Mesothelial cell of epicardium (in vitro differentiated cells): ENCODE data around the gene CHURC1. TPM values are rescaled to one million over a fixed set of nuclear protein-coding genes. Genes with fewer than 3 reads are reported as not detected.
A peak's percentile ranks its signal among the peaks of the same experiment; 100 is the strongest.

Experiments used
- DNase-seq, 2 experiments: peaks; one replicate each; pipeline ENCODE4 v3.0.0; 2021; ENCODE audit warnings: low spot score in 2 of 2; ENCODE audit not compliant: unreplicated experiment in 2 of 2
- H3K27ac Mint-ChIP-seq: 2 replicates; pipeline ENCODE4 v1.8.0; 2021; ENCODE audit warnings: mixed read lengths
- H3K27me3 Mint-ChIP-seq: 2 replicates; pipeline ENCODE4 v1.8.0; 2021; ENCODE audit warnings: low read depth, mixed read lengths
- H3K36me3 Mint-ChIP-seq: 2 replicates; pipeline ENCODE4 v1.8.0; 2021; ENCODE audit warnings: mixed read lengths
- H3K4me1 Mint-ChIP-seq: 2 replicates; pipeline ENCODE4 v1.8.0; 2021; ENCODE audit warnings: mixed read lengths
- H3K4me3 Mint-ChIP-seq: 2 replicates; pipeline ENCODE4 v1.8.0; 2021; ENCODE audit warnings: mild to moderate bottlenecking, moderate library complexity, mixed read lengths
- H3K9me3 Mint-ChIP-seq: 2 replicates; pipeline ENCODE4 v1.8.0; 2021; ENCODE audit warnings: mixed read lengths
- total RNA-seq: library from RNA; stranded (reverse); gene quantifications from 3 replicates; pipeline ENCODE4 v1.2.1, GENCODE V29; 2021
- TF ChIP-seq, protein P1 (sequence below): fragments of 200-600 bp; sonication (generic); IDR thresholded peaks from one replicate; pipeline ENCODE4 v1.5.0; 2021; ENCODE audit warnings: antibody characterized with exemption; ENCODE audit not compliant: unreplicated experiment

Gene CHURC1
- total RNA-seq, 1 donor from 2014 or later: 45.8 TPM

DNA sequence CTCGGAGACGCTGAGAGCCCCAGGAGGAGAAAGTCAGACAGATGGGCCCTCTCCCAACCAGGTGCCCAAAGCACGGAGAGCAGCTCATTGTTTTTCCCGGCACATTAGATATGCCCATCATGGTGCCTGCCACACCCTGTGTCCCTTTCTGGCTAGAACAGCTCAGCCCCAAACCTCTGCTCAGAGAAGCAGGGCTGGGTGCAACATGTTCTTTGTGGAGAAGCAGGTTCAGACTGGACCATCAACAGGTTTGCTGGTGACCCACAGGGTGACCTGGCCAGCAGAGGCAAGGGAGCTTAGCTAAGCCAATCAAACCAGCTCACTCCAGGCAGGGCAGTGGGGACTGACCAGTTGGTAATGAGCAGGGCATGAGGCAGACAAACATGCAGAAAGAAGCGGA is 44.5 kb downstream of the CHURC1 start:
- TF ChIP-seq, protein P1, sequence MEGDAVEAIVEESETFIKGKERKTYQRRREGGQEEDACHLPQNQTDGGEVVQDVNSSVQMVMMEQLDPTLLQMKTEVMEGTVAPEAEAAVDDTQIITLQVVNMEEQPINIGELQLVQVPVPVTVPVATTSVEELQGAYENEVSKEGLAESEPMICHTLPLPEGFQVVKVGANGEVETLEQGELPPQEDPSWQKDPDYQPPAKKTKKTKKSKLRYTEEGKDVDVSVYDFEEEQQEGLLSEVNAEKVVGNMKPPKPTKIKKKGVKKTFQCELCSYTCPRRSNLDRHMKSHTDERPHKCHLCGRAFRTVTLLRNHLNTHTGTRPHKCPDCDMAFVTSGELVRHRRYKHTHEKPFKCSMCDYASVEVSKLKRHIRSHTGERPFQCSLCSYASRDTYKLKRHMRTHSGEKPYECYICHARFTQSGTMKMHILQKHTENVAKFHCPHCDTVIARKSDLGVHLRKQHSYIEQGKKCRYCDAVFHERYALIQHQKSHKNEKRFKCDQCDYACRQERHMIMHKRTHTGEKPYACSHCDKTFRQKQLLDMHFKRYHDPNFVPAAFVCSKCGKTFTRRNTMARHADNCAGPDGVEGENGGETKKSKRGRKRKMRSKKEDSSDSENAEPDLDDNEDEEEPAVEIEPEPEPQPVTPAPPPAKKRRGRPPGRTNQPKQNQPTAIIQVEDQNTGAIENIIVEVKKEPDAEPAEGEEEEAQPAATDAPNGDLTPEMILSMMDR: no peak
- no peaks in the 10 kb centered on the region for H3K9me3 Mint-ChIP-seq
- H3K4me3 Mint-ChIP-seq: no peak overlapping the region
- H3K4me1 Mint-ChIP-seq: no peaks in the 10 kb centered on the region
- no peak for DNase-seq
- no peaks in the 10 kb centered on the region for H3K27me3 Mint-ChIP-seq
- H3K36me3 Mint-ChIP-seq: peaks cover 10% of the 10 kb centered on the region
- no peak overlapping the region for H3K27ac Mint-ChIP-seq

DNA sequence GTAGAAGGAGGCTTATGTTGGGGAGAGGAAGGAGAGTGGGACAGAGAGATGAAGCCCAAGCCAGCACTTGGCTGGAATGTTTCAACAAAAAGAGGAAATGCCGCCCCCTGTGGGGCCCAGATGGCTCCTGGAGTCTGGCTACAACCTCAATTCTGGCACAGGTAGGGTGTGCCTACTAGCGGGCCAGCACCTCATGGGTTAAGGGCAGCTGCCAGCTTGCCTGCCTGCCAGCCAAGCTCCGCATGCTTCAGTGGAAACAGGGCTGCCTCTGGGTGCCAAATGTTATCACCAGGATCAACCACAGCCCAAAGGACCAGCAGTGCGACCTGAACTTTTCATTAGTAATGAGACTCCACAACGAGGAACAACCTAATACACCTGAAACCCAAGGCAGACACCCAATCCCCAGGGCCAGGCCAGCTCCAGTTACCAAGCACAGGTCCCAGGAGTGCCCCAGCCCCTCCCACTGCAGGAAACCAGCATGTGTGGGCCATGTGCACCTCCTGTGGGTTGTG is 46.6 kb downstream of the CHURC1 start:
- TF ChIP-seq, protein P1: no peak
- Mint-ChIP-seq H3K36me3 (peaks cover 7% of the 10 kb centered on the region), H3K4me3 (no peak overlapping the region), H3K27ac (no peak overlapping the region), H3K27me3 (no peaks in the 10 kb centered on the region), H3K4me1 (peaks cover 3% of the 10 kb centered on the region), H3K9me3 (no peaks in the 10 kb centered on the region)
- no peak for DNase-seq

DNA sequence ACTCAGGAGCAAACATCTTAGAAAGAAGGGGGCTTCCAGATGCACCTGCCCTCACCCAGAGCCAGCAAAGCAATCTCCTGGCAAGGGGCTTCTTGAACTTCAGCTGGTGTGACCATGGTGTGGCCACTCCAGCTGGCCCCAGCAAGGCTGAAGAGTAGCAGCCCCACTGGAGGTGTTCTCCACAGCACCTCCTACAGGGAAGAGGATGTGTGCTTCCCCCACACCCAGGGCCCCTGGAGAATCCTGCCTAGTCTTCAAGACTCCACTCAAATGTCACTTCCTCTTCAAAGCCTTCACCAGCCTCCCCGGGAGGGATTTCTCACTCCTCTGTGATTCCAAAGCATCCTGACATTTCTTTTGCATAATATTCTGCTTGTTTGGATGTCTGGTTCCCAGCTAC is 49.4 kb downstream of the CHURC1 start:
- Mint-ChIP-seq H3K4me3 (no peak overlapping the region), H3K4me1 (peaks cover 15% of the 10 kb centered on the region), H3K27me3 (no peaks in the 10 kb centered on the region), H3K9me3 (no peaks in the 10 kb centered on the region), H3K36me3 (peaks cover 3% of the 10 kb centered on the region), H3K27ac (no peak overlapping the region)
- no peak for DNase-seq
- TF ChIP-seq, protein P1: no peak

DNA sequence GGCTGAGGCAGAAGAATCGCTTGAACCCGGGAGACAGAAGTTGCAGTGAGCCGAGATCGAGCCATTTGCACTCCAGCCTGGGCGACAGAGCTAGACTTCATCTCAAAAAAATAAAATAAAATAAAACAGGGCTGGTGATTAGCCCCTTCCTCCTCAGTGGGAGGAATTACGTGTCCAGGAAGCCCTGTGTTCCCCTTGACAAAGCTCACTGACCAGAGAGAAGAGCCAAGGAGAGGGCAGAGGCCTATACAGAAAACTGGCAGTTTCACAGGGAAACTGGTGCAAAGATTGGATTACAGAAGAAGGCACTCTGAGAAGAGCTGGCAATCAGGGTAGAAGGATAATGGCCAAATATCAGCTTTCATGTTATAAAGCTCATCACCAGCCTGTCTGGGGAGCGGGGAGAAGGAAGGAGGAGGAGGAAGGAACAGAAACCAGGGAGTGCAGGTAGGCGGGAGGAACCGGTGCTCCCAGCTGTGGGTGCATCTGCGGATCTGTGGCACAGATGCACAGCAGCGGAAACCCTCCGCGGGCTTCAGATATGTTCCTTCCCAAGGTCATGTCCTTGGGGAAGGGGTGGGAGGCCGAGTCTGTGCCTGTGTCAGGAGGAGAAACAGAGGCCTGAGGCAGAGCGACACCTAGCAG is 51.2 kb downstream of the CHURC1 start:
- Mint-ChIP-seq H3K4me1 (peaks cover 20% of the 10 kb centered on the region), H3K27me3 (no peaks in the 10 kb centered on the region), H3K9me3 (no peaks in the 10 kb centered on the region), H3K4me3 (no peak overlapping the region), H3K27ac (no peak overlapping the region), H3K36me3 (peaks cover 3% of the 10 kb centered on the region)
- TF ChIP-seq, protein P1: no peak
- DNase-seq: no peak

DNA sequence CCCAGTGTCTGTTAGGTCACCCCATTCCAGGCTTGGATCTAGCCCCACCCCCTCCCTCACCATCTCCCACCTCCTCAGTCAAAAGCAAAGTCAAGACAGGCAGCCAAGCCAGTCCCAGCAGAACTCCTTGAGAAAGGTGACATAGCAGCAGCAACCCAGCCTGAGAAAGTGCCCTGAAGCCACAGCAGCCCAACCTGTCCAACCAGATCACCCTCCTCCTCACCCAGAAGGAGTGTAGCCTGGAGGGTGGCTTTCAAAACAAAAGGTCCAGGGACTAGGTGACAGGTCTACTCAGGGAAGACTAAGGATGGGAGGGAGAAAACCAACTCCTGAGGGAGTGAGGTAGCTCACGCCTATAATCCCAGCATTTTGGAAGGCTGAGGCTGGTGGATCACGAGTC is 52.7 kb downstream of the CHURC1 start:
- H3K27ac Mint-ChIP-seq: peak overlapping the region; percentile 83
- peaks cover 30% of the 10 kb centered on the region for H3K4me1 Mint-ChIP-seq
- DNase-seq: no peak
- H3K36me3 Mint-ChIP-seq: peaks cover 3% of the 10 kb centered on the region
- no peaks in the 10 kb centered on the region for H3K27me3 Mint-ChIP-seq
- no peaks in the 10 kb centered on the region for H3K9me3 Mint-ChIP-seq
- H3K4me3 Mint-ChIP-seq: no peak overlapping the region
- TF ChIP-seq, protein P1: no peak
